Measurements from ENCODE around the gene NATD1.
"Not testable (repeated sequence)": the region's sequence is repeated elsewhere in the genome, so short reads cannot be mapped to it uniquely, and the experiment has no call there.

NATD1 gene

DNA sequence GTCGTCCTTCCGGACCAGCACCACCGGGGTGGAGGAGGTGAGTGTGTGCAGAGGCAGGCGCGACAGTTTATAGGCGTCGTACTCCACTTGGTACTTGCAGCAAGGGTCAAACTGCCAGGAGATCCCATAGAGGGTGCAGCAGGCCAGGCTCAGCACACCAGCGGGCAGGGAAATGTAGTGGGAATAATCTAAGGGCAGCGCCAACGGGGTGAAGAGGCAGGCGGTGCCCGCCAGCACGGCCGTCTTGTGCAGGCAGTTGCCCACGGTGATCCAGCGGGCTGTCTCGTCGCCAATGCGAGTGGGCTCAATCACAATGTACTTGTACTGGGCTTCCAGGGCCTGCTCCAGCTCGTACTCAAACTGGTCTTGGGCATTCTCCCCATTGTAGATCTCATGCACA lies 54.8 kb downstream of the NATD1 start:
- no peak for FAIRE-seq
- DNase-seq (ENCODE audit: insufficient read length, low spot score) = no peak

DNA sequence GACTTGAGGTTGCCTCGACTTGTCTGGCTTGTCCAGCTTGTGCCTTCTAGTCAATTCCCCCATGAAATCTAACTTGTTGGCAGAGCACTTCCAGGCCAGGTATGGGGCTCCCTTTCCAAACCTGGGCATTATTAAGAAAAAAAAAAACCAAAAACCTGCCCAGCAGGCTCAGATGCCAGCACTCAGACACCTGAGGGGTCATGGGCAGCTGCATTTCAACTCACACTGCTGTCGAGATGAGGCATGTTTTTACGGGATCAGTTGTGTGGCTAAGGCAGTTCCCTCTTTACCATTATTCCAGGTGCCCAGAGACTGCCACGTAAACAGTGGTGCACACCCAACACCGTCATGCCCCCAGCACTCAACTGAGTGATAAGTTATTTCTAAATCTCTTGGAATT lies 57.1 kb downstream of the NATD1 start:
- FAIRE-seq = no peak
- DNase-seq (ENCODE audit: insufficient read length, low spot score) = no peak

DNA sequence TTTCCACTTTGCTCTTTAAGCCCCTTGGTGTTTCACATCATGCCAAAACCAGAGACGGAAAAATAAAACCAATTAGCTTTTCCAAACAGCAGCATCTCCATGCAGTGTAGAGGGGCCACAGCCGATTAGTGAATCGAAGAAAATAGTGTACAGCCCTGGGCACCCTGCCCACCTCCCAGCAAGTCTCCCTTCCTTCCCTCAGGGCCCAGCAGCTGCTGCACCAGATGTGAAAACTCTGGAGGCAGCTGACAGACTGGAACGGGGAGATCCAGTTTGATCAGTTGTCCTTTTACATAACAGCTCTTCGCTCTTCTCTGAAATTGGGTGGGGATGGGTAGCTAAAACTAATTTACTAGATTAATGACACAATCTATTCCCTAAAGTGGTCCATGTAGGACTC lies 58.5 kb downstream of the NATD1 start:
- DNase-seq (ENCODE audit: insufficient read length, low spot score) (no peak), FAIRE-seq (no peak)

DNA sequence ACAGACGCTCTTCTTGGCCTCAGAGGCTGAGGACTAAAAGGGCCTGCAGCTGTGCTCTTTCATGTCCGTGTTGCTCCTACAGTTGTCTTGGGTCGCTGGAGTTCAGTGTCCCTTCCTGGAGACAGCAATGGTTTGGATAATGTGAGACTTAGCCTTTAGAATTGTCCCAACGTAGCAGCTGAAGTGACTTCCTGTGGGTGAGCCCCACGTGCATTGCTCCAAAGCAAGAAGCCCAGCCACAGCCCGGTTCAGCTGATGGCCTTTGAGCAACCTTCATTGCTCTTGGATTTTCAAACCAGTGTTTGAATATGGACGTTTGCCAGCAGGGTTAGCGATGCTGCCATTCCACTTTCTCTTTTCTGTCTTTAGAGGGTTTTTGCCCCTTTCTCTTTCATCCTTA lies 59.0 kb downstream of the NATD1 start:
- FAIRE-seq (no peak), DNase-seq (ENCODE audit: insufficient read length, low spot score) (no peak)

DNA sequence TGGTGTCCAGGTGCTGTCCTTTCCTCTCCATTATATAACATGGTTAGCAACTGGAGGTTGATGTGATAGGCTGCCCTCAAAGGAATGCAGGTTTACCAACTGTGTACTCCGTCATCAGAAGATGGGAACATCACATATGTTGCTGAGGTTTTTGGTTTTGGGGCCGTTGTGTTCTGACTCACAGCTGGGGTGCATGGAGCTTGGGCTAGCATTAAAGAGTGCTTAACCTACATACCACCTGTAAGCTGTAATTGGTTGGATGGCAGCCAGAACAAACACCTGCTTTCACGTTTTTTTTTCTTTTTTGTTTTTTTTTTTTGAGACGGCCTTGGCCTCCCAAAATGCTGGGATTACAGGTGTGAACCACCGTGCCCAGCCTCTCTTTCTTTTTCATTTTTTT lies 60.2 kb downstream of the NATD1 start:
- no peak for DNase-seq (ENCODE audit: insufficient read length, low spot score)
- FAIRE-seq = no peak

DNA sequence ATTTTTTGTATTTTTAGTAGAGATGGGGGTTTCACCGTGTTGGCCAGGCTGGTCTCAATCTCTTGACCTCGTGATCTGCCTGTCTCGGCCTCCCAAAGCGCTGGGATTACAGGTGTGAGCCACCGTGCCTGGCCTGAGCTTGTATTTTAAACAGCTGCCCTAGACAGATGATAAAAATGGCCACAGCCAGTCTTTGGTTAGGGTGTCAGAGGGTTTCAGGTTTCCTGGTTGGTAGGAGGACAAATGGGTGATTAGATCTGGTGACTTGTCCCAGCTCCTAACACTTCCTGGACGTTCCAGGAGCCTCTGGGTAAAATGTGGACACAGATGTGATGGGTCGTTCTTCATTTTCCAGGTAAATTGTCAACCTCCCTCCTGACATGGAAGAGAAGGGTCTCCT lies 60.8 kb downstream of the NATD1 start:
- not testable (repeated sequence) for FAIRE-seq; DNase-seq (ENCODE audit: insufficient read length, low spot score)

DNA sequence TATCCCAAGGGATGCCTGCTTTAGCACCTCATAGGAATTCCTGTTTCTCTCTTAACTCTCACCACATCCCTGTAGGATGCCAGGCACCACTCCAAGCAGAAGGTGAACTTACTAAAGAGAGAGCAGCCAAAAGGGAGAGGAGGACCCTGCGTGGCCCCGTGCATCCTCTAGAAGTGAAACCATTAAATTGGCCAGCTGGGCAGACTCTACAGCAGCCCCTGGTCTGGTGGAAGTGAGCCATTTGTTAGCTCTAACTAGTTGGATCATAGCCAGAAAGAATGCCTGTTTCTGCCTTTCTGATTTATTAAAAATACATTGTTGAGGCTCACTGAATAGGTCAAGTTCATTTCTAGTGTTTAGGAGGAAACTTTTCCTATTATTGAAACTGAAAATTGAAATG lies 61.5 kb downstream of the NATD1 start:
- DNase-seq (ENCODE audit: insufficient read length, low spot score) (no peak), FAIRE-seq (no peak)

DNA sequence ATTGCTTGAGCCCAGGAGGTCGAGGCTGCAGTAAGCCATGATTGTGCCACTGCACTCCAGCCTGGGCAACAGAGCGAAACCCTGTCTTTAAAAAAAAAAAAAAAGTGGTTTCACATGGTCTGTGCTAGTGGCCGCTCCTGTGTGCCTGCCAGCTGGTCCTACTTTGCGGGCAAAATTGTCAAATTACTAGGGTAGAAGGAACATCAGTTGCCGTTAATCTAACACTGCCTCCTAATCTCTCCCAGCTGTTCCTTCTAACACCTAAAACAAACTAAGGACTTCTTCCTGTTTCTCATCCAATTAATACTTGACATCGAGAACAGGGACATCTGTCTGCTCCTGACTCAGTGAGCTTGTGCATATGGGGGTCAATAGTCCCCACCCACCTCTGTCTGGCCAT lies 63.1 kb downstream of the NATD1 start:
- FAIRE-seq (no peak), DNase-seq (ENCODE audit: insufficient read length, low spot score) (no peak)

DNA sequence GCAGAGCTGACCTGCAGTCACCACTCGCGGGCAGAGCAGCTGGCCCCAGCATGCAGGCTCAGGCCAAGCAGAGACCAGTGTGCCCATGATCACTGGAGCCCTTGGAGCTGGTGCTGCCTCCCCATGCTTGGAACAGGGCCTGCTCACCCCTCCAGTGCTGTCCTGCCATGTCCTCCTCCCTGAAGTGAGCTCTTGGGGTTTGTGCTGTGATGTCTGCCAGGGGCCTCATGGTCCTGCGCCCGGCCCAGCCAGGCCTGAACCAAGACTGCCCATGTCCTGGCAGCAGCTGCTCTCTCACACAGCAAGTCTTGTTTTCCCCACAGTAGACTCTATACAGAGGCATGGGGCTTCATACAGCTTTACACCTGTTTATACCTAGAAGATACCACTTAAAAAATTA lies 63.8 kb downstream of the NATD1 start:
- FAIRE-seq = no peak

More for the DNA sequence above, 63.8 kb downstream of the NATD1 start:
- no peak for DNase-seq (ENCODE audit: insufficient read length, low spot score)
